HG03139 (cell line): Measurements from ENCODE around the gene MUC2.

ENCODE experiments used
- ATAC-seq: cut with Tn5 transposase; IDR thresholded peaks from one replicate; pipeline ENCODE4 v1.9.1; 2021; ENCODE audit not compliant: unreplicated experiment

MUC2 gene

DNA sequence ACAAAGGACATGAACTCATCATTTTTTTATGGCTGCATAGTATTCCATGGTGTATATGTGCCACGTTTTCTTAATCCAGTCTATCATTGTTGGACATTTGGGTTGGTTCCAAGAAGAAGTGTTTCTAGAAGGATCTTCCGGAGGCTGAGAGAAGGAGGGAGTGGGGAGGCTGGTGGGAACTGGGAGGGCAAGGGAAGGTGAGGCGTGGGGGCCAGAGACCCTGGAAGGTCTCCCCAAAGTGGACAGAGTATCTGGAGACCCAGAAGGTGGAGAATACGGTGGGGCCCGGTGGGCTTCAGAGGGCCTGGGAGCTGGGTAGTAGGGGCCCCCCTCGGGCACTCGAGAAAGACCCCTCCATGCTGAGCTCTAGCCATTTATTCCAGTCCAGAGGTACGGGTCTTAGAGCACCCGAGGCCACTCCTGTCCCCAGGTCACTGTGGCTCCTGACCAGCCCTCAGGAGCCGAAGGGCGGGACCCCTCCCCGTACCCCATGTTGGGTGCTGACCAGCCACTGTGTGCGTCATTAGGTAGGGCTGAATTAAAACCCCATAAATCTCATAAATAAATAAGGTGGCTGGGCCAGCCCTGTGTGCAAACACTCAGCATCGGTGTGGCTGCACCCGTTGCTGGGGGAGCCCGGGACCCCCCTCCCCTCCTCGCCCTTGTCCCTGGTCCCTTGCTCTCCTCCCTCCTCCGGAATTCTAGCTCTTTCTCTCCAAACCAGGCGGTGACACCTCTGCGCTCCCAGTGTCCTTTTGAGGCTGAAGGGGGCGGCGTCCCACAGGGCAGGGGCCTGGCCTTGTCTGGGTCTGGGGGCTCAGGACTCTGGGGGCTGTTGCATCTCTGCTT is 44.3 kb downstream of the MUC2 start:
- ATAC-seq: no peak

- no peak for ATAC-seq
Observed at GRCh38 chr11:1119604-1120146, 45.0 kb downstream of the MUC2 start.

- ATAC-seq: no peak
Observed at GRCh38 chr11:1120532-1121330, 46.1 kb downstream of the MUC2 start.

DNA sequence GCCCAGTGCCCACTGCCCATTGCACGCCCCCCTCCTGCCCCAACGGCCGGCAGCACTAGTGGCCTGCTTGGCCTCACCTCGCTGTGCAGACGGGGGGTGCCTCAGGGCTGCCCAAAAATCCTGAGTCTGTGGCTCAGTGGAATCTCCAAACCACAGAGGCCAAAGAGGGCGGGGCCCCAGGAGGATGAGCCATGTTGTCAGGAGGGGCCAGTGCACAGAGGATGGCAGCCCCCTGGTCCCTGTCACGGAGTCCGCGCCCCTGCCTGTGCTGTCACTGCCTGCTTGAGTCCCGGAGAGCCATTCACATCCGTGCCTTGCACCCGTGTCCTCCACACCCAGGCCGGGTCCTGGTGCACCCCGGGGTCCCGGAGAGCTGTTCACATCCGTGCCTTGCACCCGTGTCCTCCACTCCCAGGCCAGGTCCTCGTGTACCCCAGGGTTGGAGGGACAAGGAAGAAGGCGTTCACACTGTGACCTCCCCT is 46.7 kb downstream of the MUC2 start:
- ATAC-seq: no peak

DNA sequence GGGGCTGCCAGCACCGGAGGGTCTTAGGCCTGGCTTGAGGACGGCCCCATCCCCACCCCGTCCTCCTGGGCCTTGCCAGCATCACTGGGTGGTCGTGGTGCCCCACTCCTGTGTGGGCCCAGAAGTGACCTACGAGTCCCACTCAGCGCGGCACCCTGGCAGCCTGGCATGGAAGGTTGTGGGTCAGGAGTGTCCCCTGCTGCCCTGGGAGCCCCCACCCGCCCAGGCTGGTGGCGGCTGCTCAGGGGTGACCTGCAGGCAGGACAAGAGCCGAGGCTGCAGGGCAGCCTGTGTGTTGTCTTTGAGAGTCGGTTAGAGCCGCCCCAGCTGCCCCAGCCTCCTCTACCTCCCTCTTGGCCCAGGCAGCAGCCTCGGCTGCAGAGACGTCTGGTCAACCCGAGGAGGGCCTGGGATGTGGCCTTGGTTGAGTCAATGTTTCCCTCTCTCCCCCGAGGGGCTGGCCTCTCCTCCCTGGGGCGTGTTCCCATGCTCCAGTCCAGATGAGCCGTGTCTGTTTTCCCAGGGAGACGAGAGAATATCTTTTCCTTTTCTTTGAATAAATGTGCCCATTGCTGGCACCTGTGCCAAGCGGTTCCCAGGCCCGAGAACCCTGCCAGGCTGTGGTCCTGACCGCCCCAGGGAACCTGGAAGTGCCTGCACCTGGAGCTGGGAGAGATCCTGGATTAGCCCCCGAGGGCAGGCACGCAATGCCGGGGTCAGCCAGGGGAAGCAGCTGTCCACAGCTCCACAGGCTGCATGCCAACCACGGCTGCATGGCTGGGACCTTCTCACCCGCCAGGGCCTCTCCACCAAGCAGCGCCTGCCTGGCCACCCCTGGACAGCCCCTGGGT is 47.4 kb downstream of the MUC2 start:
- ATAC-seq: no peak

- ATAC-seq: no peak
Observed at GRCh38 chr11:1122664-1123002, 48.0 kb downstream of the MUC2 start.

DNA sequence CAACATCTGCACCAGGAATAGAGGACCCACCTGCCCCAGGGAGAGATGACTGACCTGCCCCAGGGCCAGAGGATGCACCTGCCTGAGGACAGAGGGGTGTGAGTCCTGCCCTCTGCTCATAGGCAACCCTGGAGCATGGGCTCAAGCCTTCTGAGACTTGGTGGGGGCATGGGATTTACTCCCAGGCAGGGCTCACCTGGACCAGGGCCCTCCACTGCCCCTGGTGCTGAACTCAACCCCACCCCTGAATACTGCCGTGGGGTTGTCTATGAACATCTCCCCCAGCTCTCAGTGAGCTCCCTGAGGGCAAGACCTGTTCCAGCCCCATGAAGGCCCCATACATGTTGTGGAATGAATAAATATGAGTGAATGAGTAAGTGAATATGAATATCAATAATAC is 49.3 kb downstream of the MUC2 start:
- no peak for ATAC-seq
